RWPE2 (cell line): ENCODE data around the gene CCDC167.
"Not testable (repeated sequence)": the region's sequence is repeated elsewhere in the genome, so short reads cannot be mapped to it uniquely, and the experiment has no call there.

Experiments
- ATAC-seq: fragments of 200-7000 bp; cut with Tn5 transposase; 3 replicates; pipeline ENCODE4 v1.9.1; 2021; ENCODE audit warnings: low read depth
- DNase-seq: peaks from one replicate; pipeline ENCODE4 v3.0.0-alpha.2; 2020; ENCODE audit warnings: low spot score
- H3K27ac ChIP-seq: fragments of 450-650 bp; 2 replicates; pipeline ENCODE4 v1.5.1; 2017; ENCODE audit warnings: mild to moderate bottlenecking; ENCODE audit not compliant: poor library complexity, severe bottlenecking
- H3K27me3 ChIP-seq: fragments of 250-450 bp; sonication (Bioruptor Pico); 2 replicates; pipeline ENCODE4 v1.5.1; 2021; ENCODE audit warnings: mild to moderate bottlenecking, moderate library complexity; ENCODE audit not compliant: insufficient read depth, poor library complexity, severe bottlenecking
- H3K36me3 ChIP-seq: fragments of 250-450 bp; sonication (Bioruptor Pico); 2 replicates; pipeline ENCODE4 v1.5.1; 2020; ENCODE audit warnings: low read depth, mild to moderate bottlenecking, moderate library complexity
- H3K4me1 ChIP-seq: fragments of 250-450 bp; sonication (Bioruptor Pico); 2 replicates; pipeline ENCODE4 v1.5.1; 2021; ENCODE audit warnings: mild to moderate bottlenecking, moderate library complexity; ENCODE audit not compliant: insufficient read depth, poor library complexity, severe bottlenecking
- H3K4me3 ChIP-seq: fragments of 250-450 bp; sonication (Bioruptor Pico); 2 replicates; pipeline ENCODE4 v1.5.1; 2021; ENCODE audit warnings: mild to moderate bottlenecking, moderate library complexity; ENCODE audit not compliant: severe bottlenecking
- H3K9me3 ChIP-seq: fragments of 250-450 bp; sonication (Bioruptor Pico); 2 replicates; pipeline ENCODE4 v1.5.1; 2021; ENCODE audit warnings: mild to moderate bottlenecking, moderate library complexity; ENCODE audit not compliant: severe bottlenecking
- CTCF ChIP-seq: fragments of 450-650 bp; IDR thresholded peaks from one replicate; pipeline ENCODE4 v1.5.1; 2017; ENCODE audit warnings: mild to moderate bottlenecking, moderate library complexity; ENCODE audit not compliant: poor library complexity, severe bottlenecking

CCDC167 gene

GRCh38 chr6:37501632-37502491 is 2.2 kb upstream of the CCDC167 start:
- H3K9me3 ChIP-seq: no peaks in the 10 kb centered on the region
- no peaks in the 10 kb centered on the region for H3K27me3 ChIP-seq
- no peaks in the 10 kb centered on the region for H3K36me3 ChIP-seq
- no peak for ATAC-seq
- no peak for TF ChIP-seq CTCF
- no peaks in the 10 kb centered on the region for H3K4me1 ChIP-seq
- no peak for DNase-seq
- no peak overlapping the region for H3K4me3 ChIP-seq
- no peak overlapping the region for H3K27ac ChIP-seq

DNA sequence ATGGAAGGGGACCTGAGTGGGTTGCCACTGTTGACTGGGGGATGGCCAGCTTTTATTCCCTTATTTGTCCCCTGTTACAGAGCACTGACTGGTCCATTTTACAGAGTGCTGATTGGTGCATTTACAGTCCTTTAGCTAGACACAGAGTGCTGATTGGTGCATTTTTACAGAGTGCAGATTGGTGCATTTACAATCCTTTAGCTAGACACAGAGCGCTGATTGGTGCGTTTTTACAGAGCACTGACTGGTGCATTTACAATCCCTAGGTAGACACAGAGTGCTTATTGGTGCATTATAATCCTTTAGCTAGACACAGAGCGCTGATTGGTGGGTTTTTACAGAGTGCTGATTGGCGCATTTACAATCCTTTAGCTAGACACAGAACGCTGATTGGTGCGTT is 1.2 kb upstream of the CCDC167 start:
- not testable (repeated sequence) for H3K9me3 ChIP-seq, H3K4me1 ChIP-seq, H3K27ac ChIP-seq, DNase-seq, H3K36me3 ChIP-seq, H3K4me3 ChIP-seq, ATAC-seq, H3K27me3 ChIP-seq

DNA sequence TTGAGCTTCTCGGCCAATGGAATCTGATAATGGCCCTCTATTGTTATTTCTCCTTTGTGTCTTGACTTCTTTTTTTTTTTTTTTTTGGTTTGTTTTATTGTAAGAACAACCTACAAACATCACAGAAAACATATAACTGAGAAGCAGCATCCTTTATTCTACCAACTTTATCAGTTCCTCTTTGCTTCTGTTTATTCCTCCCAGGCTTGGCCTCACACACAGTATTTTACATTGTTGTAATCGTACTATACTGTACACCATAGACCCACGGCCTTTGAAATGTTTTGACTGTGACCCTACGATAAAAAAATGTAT is 558 bp upstream of the CCDC167 start:
- Histone ChIP-seq H3K4me3 (peak overlapping the region; percentile 48), H3K27ac (no peak overlapping the region), H3K4me1 (no peaks in the 10 kb centered on the region), H3K9me3 (no peaks in the 10 kb centered on the region), H3K27me3 (no peaks in the 10 kb centered on the region), H3K36me3 (no peaks in the 10 kb centered on the region)
- DNase-seq (no peak), ATAC-seq (no peak)
- TF ChIP-seq CTCF: no peak

DNA sequence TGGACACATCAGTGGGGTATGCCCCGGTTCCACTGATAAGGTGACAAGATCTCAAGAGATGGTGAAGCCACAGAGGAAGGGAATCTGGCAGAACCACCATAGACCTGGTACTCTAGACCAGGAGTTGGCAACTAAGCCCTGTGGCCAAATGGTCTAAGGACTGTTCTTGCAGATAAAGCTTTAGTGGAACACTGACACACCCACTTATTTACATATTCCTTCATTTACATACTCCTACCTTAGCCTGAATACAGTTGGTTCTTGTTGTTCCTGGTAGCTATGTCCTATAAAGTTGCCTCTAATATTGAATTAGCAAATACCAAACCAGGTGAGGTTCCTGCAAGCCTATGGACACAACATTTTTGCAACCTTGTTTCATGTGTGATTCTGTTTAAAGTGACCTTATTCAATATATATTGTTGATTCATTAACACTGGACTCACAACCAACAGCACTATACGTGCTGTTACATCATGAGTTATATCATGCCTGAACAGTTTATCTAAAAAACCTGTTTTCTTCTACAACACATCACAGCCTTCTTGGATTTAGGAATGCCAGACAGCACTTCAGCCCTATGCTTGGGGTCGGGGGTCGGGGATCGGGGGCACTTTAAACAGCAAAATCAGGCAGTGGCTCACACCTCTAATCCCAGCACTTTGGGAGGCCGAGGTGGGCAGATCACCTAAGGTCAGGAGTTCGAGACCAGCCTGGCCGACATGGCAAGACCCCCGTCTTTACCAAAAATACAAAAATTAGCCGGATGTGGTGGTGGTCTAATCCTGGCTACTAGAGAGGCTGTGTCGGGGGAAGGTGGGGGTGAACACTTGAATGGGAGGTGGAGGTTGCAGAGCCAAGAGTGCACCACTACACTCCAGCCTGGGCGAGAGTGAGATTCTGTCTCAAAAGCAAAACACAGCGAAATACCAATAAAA is 2.5 kb downstream of the CCDC167 start:
- Histone ChIP-seq H3K4me1 (no peaks in the 10 kb centered on the region), H3K36me3 (no peaks in the 10 kb centered on the region), H3K9me3 (no peaks in the 10 kb centered on the region), H3K4me3 (no peak overlapping the region), H3K27me3 (no peaks in the 10 kb centered on the region), H3K27ac (no peak overlapping the region)
- TF ChIP-seq CTCF: no peak
- DNase-seq: no peak
- ATAC-seq: no peak

DNA sequence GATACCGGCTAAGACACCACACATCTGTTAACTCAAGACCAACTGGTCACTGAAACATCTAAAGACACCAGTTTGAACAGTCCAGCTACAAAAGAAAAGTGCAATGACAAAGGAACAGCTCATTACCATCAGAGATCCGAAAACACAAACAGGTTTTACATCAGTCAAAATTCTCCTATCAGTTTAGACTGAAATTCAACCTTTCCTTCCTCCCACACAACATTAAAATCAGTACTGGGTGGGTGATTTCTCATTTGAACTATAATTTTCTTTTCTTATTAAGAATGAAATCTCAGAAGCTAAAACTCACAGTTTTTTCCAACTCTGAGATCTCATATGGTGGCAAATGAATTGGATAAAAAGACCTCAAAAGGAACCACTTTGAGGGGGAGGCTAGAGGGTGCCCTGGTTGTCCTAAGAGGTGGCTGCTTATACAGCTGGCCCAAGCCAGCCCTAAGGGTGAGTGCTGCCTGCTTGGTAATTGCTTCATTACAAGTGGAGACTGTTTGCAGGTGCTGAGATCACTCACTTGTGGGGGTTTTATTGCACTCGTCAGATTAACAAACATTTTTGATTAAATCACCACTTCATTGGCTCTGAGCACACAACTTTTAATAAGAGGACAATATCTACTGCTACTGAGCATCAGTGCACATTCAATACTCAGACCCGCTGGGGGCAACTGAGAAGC is 4.3 kb downstream of the CCDC167 start:
- Histone ChIP-seq H3K27ac (no peak overlapping the region), H3K4me1 (no peaks in the 10 kb centered on the region), H3K4me3 (no peak overlapping the region), H3K36me3 (no peaks in the 10 kb centered on the region), H3K27me3 (no peaks in the 10 kb centered on the region), H3K9me3 (no peaks in the 10 kb centered on the region)
- no peak for DNase-seq
- TF ChIP-seq CTCF: no peak
- ATAC-seq: no peak
